Adipocyte (in vitro differentiated cells): ENCODE results near the gene SLC6A1.
A peak's percentile ranks its signal among the peaks of the same experiment; 100 is the strongest.

Experiments used
- DNase-seq: peaks from one replicate; pipeline ENCODE4 v3.0.0-alpha.2; 2015; ENCODE audit warnings: low read depth
- H3K27me3 ChIP-seq: replicated peaks from 2 replicates; pipeline ENCODE4 v1.7.0; 2013; ENCODE audit warnings: mild to moderate bottlenecking, low read length, moderate library complexity; ENCODE audit not compliant: control insufficient read depth, insufficient read depth
- H3K36me3 ChIP-seq: 2 replicates; pipeline ENCODE4 v1.7.0; 2013; ENCODE audit warnings: low read length, mild to moderate bottlenecking, moderate library complexity; ENCODE audit not compliant: control insufficient read depth, insufficient read depth, severe bottlenecking
- H3K4me1 ChIP-seq: 2 replicates; pipeline ENCODE4 v1.7.0; 2013; ENCODE audit warnings: mild to moderate bottlenecking, low read length, moderate library complexity; ENCODE audit not compliant: control insufficient read depth, insufficient read depth
- H3K4me3 ChIP-seq: 2 replicates; pipeline ENCODE4 v1.7.0; 2013; ENCODE audit warnings: mild to moderate bottlenecking, low read length, moderate library complexity
- H3K9ac ChIP-seq: 2 replicates; pipeline ENCODE4 v1.7.0; 2013; ENCODE audit warnings: mild to moderate bottlenecking, low read length, moderate library complexity
- H3K9me3 ChIP-seq: 2 replicates; pipeline ENCODE4 v1.7.0; 2013; ENCODE audit warnings: mild to moderate bottlenecking, low read length, moderate library complexity; ENCODE audit not compliant: control insufficient read depth

Gene SLC6A1

GRCh38 chr3:10982782-10983181 lies 9.8 kb upstream of the SLC6A1 start:
- no peak for DNase-seq
- H3K9ac ChIP-seq = no peak overlapping the region
- peaks cover 6% of the 10 kb centered on the region for H3K9me3 ChIP-seq
- H3K27me3 ChIP-seq = peaks cover 39% of the 10 kb centered on the region
- no peaks in the 10 kb centered on the region for H3K36me3 ChIP-seq
- no peak overlapping the region for H3K4me3 ChIP-seq
- H3K4me1 ChIP-seq = peaks cover 20% of the 10 kb centered on the region

GRCh38 chr3:10983219-10983916 lies 9.2 kb upstream of the SLC6A1 start:
- Histone ChIP-seq H3K4me3 (peak overlapping the region; percentile 6), H3K9ac (no peak overlapping the region), H3K27me3 (peaks cover 40% of the 10 kb centered on the region), H3K36me3 (no peaks in the 10 kb centered on the region), H3K4me1 (peaks cover 14% of the 10 kb centered on the region), H3K9me3 (peaks cover 6% of the 10 kb centered on the region)
- peak; percentile 69 for DNase-seq

GRCh38 chr3:10984371-10984896 lies 8.1 kb upstream of the SLC6A1 start:
- peaks cover 50% of the 10 kb centered on the region for H3K27me3 ChIP-seq
- no peaks in the 10 kb centered on the region for H3K36me3 ChIP-seq
- H3K4me3 ChIP-seq = no peak overlapping the region
- DNase-seq = no peak
- H3K4me1 ChIP-seq = peaks cover 14% of the 10 kb centered on the region
- H3K9me3 ChIP-seq = peaks cover 6% of the 10 kb centered on the region
- H3K9ac ChIP-seq = no peak overlapping the region

- Histone ChIP-seq H3K36me3 (no peaks in the 10 kb centered on the region), H3K4me1 (peaks cover 14% of the 10 kb centered on the region), H3K9ac (no peak overlapping the region), H3K4me3 (no peak overlapping the region), H3K9me3 (peaks cover 7% of the 10 kb centered on the region), H3K27me3 (peaks cover 57% of the 10 kb centered on the region)
- DNase-seq = no peak
These were observed 7.4 kb upstream of the SLC6A1 start for GRCh38 chr3:10985181-10985580.

- Histone ChIP-seq H3K9me3 (peaks cover 5% of the 10 kb centered on the region), H3K4me3 (no peak overlapping the region), H3K27me3 (peaks cover 58% of the 10 kb centered on the region), H3K36me3 (no peaks in the 10 kb centered on the region), H3K4me1 (peaks cover 14% of the 10 kb centered on the region), H3K9ac (no peak overlapping the region)
- DNase-seq = no peak
These were observed 6.0 kb upstream of the SLC6A1 start for GRCh38 chr3:10986592-10986991.

GRCh38 chr3:10988001-10988665 lies 4.4 kb upstream of the SLC6A1 start:
- Histone ChIP-seq H3K4me1 (peaks cover under 1% of the 10 kb centered on the region), H3K4me3 (no peak overlapping the region), H3K9me3 (peaks cover 5% of the 10 kb centered on the region), H3K9ac (no peak overlapping the region), H3K27me3 (peaks cover 63% of the 10 kb centered on the region), H3K36me3 (no peaks in the 10 kb centered on the region)
- DNase-seq = no peak

- H3K4me1 ChIP-seq = no peaks in the 10 kb centered on the region
- H3K9me3 ChIP-seq = peaks cover 5% of the 10 kb centered on the region
- peaks cover 70% of the 10 kb centered on the region for H3K27me3 ChIP-seq
- H3K4me3 ChIP-seq = no peak overlapping the region
- no peaks in the 10 kb centered on the region for H3K36me3 ChIP-seq
- DNase-seq = no peak
- H3K9ac ChIP-seq = no peak overlapping the region
These were observed 3.5 kb upstream of the SLC6A1 start for GRCh38 chr3:10988991-10989484.

GRCh38 chr3:10992943-10993728 lies 588 bp downstream of the SLC6A1 start:
- no peak overlapping the region for H3K9ac ChIP-seq
- no peaks in the 10 kb centered on the region for H3K4me1 ChIP-seq
- no peak overlapping the region for H3K4me3 ChIP-seq
- no peak for DNase-seq
- H3K9me3 ChIP-seq = peaks cover 5% of the 10 kb centered on the region
- no peaks in the 10 kb centered on the region for H3K36me3 ChIP-seq
- peaks cover 86% of the 10 kb centered on the region for H3K27me3 ChIP-seq

- peaks cover 88% of the 10 kb centered on the region for H3K27me3 ChIP-seq
These were observed 1.1 kb downstream of the SLC6A1 start for GRCh38 chr3:10993729-10994065.

GRCh38 chr3:10994306-10994705 lies 1.8 kb downstream of the SLC6A1 start:
- Histone ChIP-seq H3K36me3 (no peaks in the 10 kb centered on the region), H3K9me3 (peaks cover 5% of the 10 kb centered on the region), H3K4me1 (no peaks in the 10 kb centered on the region), H3K27me3 (peaks cover 85% of the 10 kb centered on the region), H3K9ac (no peak overlapping the region), H3K4me3 (no peak overlapping the region)
- DNase-seq = no peak

More at GRCh38 chr3:10993729-10994065, 1.1 kb downstream of the SLC6A1 start:
- Histone ChIP-seq H3K4me1 (no peaks in the 10 kb centered on the region), H3K36me3 (no peaks in the 10 kb centered on the region), H3K9me3 (peaks cover 5% of the 10 kb centered on the region), H3K4me3 (no peak overlapping the region), H3K9ac (no peak overlapping the region)
- no peak for DNase-seq

GRCh38 chr3:10995871-10996270 lies 3.3 kb downstream of the SLC6A1 start:
- H3K36me3 ChIP-seq = no peaks in the 10 kb centered on the region
- no peaks in the 10 kb centered on the region for H3K9me3 ChIP-seq
- DNase-seq = no peak
- no peaks in the 10 kb centered on the region for H3K4me1 ChIP-seq
- no peak overlapping the region for H3K9ac ChIP-seq
- H3K27me3 ChIP-seq = peaks cover 79% of the 10 kb centered on the region
- no peak overlapping the region for H3K4me3 ChIP-seq
